Duodenal mucosa (tissue), 2 donors: Measurements from ENCODE around the gene TCF25.

ENCODE experiments used
- H3K27ac ChIP-seq: one replicate; pipeline ENCODE4 v1.7.0; 2013; ENCODE audit warnings: low read depth, low read length
- H3K27me3 ChIP-seq, 2 donors: one replicate each; pipeline ENCODE4 v1.7.0; 2013; ENCODE audit warnings: low read length in 2 of 2, control low read depth in 1 of 2; ENCODE audit not compliant: insufficient read depth in 2 of 2, control insufficient read depth in 1 of 2
- H3K36me3 ChIP-seq, 2 donors: one replicate each; pipeline ENCODE4 v1.7.0; 2013; ENCODE audit warnings: low read length in 2 of 2, control low read depth in 1 of 2; ENCODE audit not compliant: insufficient read depth in 2 of 2, control insufficient read depth in 1 of 2
- H3K4me1 ChIP-seq, 2 donors: one replicate each; pipeline ENCODE4 v1.7.0; 2013; ENCODE audit warnings: low read length in 2 of 2, control low read depth in 1 of 2; ENCODE audit not compliant: insufficient read depth in 2 of 2, control insufficient read depth in 1 of 2
- H3K4me3 ChIP-seq, 2 donors: one replicate each; pipeline ENCODE4 v1.7.0; 2013; ENCODE audit warnings: low read length in 2 of 2, low read depth in 1 of 2
- H3K9ac ChIP-seq, 2 donors: one replicate each; pipeline ENCODE4 v1.7.0; 2013; ENCODE audit warnings: low read length in 2 of 2, low read depth in 1 of 2
- H3K9me3 ChIP-seq, 2 donors: one replicate each; pipeline ENCODE4 v1.7.0; 2013; ENCODE audit warnings: low read length in 2 of 2, control low read depth in 1 of 2; ENCODE audit not compliant: control insufficient read depth in 1 of 2

Gene TCF25

GRCh38 chr16:89892635-89893034 is 19.2 kb downstream of the TCF25 start:
- H3K27me3 ChIP-seq: no peaks in the 10 kb centered on the region
- no peak overlapping the region for H3K4me3 ChIP-seq
- H3K9ac ChIP-seq: no peak overlapping the region
- H3K9me3 ChIP-seq: no peaks in the 10 kb centered on the region
- H3K4me1 ChIP-seq: no peaks in the 10 kb centered on the region
- H3K36me3 ChIP-seq: peaks cover 36 to 74% of the 10 kb centered on the region in 2 donors
- no peak overlapping the region for H3K27ac ChIP-seq

- H3K4me3 ChIP-seq: no peak overlapping the region
- H3K27me3 ChIP-seq: no peaks in the 10 kb centered on the region
- H3K27ac ChIP-seq: no peak overlapping the region
- H3K9me3 ChIP-seq: no peaks in the 10 kb centered on the region
- no peaks in the 10 kb centered on the region for H3K4me1 ChIP-seq
- no peak overlapping the region for H3K9ac ChIP-seq
- H3K36me3 ChIP-seq: peaks cover 42 to 81% of the 10 kb centered on the region in 2 donors
Measured at GRCh38 chr16:89893642-89894548, 20.5 kb downstream of the TCF25 start.

- H3K27ac ChIP-seq: no peak overlapping the region
- no peak overlapping the region for H3K4me3 ChIP-seq
- no peaks in the 10 kb centered on the region for H3K4me1 ChIP-seq
- peaks cover 51 to 89% of the 10 kb centered on the region in 2 donors for H3K36me3 ChIP-seq
- H3K27me3 ChIP-seq: no peaks in the 10 kb centered on the region
- no peak overlapping the region for H3K9ac ChIP-seq
- no peaks in the 10 kb centered on the region for H3K9me3 ChIP-seq
Measured at GRCh38 chr16:89895482-89896250, 22.3 kb downstream of the TCF25 start.

GRCh38 chr16:89897204-89897603 is 23.8 kb downstream of the TCF25 start:
- Histone ChIP-seq H3K4me3 (no peak overlapping the region), H3K4me1 (no peaks in the 10 kb centered on the region), H3K9ac (no peak overlapping the region), H3K27me3 (no peaks in the 10 kb centered on the region), H3K9me3 (no peaks in the 10 kb centered on the region), H3K36me3 (peaks cover 52 to 79% of the 10 kb centered on the region in 2 donors), H3K27ac (no peak overlapping the region)

- H3K27ac ChIP-seq: no peak overlapping the region
- H3K27me3 ChIP-seq: no peaks in the 10 kb centered on the region
- no peaks in the 10 kb centered on the region for H3K4me1 ChIP-seq
- no peaks in the 10 kb centered on the region for H3K9me3 ChIP-seq
- no peak overlapping the region for H3K4me3 ChIP-seq
- peaks cover 41 to 75% of the 10 kb centered on the region in 2 donors for H3K36me3 ChIP-seq
- no peak overlapping the region for H3K9ac ChIP-seq
Measured at GRCh38 chr16:89898201-89898967, 25.0 kb downstream of the TCF25 start.

- no peak overlapping the region for H3K27ac ChIP-seq
- no peak overlapping the region for H3K9ac ChIP-seq
- H3K4me1 ChIP-seq: no peaks in the 10 kb centered on the region
- H3K4me3 ChIP-seq: no peak overlapping the region
- H3K36me3 ChIP-seq: peaks cover 37 to 77% of the 10 kb centered on the region in 2 donors
- no peaks in the 10 kb centered on the region for H3K9me3 ChIP-seq
- H3K27me3 ChIP-seq: no peaks in the 10 kb centered on the region
Measured at GRCh38 chr16:89899879-89900481, 26.6 kb downstream of the TCF25 start.

GRCh38 chr16:89900885-89901284 is 27.5 kb downstream of the TCF25 start:
- no peaks in the 10 kb centered on the region for H3K9me3 ChIP-seq
- no peak overlapping the region for H3K27ac ChIP-seq
- no peaks in the 10 kb centered on the region for H3K27me3 ChIP-seq
- no peaks in the 10 kb centered on the region for H3K4me1 ChIP-seq
- H3K9ac ChIP-seq: no peak overlapping the region
- no peak overlapping the region for H3K4me3 ChIP-seq
- H3K36me3 ChIP-seq: peaks cover 41 to 78% of the 10 kb centered on the region in 2 donors

- peaks cover 45 to 78% of the 10 kb centered on the region in 2 donors for H3K36me3 ChIP-seq
- no peaks in the 10 kb centered on the region for H3K27me3 ChIP-seq
- no peaks in the 10 kb centered on the region for H3K4me1 ChIP-seq
- no peaks in the 10 kb centered on the region for H3K9me3 ChIP-seq
- H3K9ac ChIP-seq: no peak overlapping the region
- no peak overlapping the region for H3K27ac ChIP-seq
- H3K4me3 ChIP-seq: no peak overlapping the region
Measured at GRCh38 chr16:89902980-89903379, 29.6 kb downstream of the TCF25 start.

GRCh38 chr16:89903908-89904515 is 30.6 kb downstream of the TCF25 start:
- H3K27me3 ChIP-seq: no peaks in the 10 kb centered on the region
- no peak overlapping the region for H3K9ac ChIP-seq
- H3K9me3 ChIP-seq: no peaks in the 10 kb centered on the region
- H3K4me3 ChIP-seq: no peak overlapping the region
- H3K4me1 ChIP-seq: no peaks in the 10 kb centered on the region
- H3K27ac ChIP-seq: no peak overlapping the region
- peaks cover 36 to 75% of the 10 kb centered on the region in 2 donors for H3K36me3 ChIP-seq
